HG03378 (cell line): ENCODE measurements around the gene MGLL.

Experiments
- ATAC-seq: cut with Tn5 transposase; IDR thresholded peaks from one replicate; pipeline ENCODE4 v1.9.1; 2021; ENCODE audit warnings: mild to moderate bottlenecking, moderate library complexity; ENCODE audit not compliant: unreplicated experiment

MGLL gene

DNA sequence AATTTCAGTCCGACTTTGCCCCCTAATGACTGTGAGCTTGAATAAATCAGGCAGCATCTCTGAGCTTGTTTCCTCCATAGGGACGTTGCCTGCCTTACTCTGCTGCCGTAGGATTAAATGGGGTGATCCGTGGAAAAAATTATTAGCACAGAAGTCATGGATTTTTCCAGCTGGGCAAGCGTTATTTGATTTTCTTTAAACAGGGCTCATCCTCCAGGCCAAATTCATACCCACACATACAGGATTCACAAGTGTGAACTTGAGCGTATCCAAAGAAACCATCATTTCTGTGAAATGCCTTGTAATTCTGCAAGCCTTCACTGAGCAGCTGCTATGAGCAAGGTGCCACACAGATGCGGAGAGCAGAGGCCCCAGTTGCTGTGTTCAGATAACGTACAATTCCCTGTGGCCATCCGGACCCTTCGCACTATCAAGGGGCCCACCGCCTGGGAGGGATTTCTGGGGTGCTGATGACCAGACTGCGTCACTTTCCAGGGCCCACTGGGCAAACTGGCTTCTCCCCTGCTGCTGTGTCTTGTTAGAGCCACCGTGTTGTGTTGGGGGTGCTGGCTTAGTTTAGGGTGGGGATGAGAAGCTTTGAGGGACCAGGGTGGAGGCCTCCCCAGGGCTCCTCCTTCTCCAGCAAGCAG lies 61.4 kb downstream of the MGLL start:
- ATAC-seq: no peak

DNA sequence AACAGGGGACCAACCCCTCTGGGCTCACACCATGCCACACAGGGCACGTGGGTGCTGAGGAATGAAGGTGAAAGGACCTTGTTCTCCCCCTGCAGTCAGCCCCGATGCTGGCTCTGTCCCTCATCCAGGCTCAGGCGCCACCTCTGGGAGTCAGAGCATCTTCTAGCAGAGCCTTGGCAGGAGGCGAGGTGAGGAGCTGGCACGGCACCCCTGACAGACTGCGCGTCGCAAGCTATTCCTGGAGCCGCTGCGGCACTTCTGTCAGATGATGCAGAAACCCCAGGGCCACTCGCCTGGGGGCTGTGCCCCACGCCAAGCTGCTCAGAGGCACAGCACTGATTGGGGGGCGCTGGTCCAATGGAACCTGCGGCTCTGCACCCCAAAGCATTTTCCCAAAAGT lies 62.0 kb downstream of the MGLL start:
- ATAC-seq: no peak

DNA sequence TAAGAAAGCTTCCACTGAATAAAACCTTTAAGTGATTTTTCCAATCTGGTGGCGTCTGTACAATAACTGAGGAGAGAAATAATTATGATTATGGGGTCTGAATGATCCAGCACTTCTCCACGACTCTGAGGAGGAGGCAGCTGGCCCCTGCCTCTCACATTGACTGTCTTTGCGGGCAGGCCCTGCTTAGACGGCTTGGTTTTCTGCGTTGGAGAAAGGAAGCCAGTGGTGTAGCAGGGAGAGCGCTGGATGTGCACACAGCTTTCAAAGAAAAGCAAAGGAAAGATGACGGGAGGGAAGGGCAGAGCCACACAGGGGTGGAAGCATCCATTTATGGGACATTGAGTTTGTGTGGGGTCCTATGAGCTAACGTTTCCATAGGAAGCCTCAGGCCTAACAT lies 62.5 kb downstream of the MGLL start:
- no peak for ATAC-seq

GRCh38 chr3:127758013-127758412 lies 64.3 kb downstream of the MGLL start:
- ATAC-seq: no peak

- no peak for ATAC-seq
Measured at GRCh38 chr3:127755305-127755681, 67.0 kb downstream of the MGLL start.

- ATAC-seq: no peak
Measured at GRCh38 chr3:127754411-127755304, 67.7 kb downstream of the MGLL start.

GRCh38 chr3:127753898-127754410 lies 68.4 kb downstream of the MGLL start:
- ATAC-seq: no peak

- no peak for ATAC-seq
Measured at GRCh38 chr3:127753338-127753737, 69.0 kb downstream of the MGLL start.

- no peak for ATAC-seq
Measured at GRCh38 chr3:127751782-127752181, 70.5 kb downstream of the MGLL start.

DNA sequence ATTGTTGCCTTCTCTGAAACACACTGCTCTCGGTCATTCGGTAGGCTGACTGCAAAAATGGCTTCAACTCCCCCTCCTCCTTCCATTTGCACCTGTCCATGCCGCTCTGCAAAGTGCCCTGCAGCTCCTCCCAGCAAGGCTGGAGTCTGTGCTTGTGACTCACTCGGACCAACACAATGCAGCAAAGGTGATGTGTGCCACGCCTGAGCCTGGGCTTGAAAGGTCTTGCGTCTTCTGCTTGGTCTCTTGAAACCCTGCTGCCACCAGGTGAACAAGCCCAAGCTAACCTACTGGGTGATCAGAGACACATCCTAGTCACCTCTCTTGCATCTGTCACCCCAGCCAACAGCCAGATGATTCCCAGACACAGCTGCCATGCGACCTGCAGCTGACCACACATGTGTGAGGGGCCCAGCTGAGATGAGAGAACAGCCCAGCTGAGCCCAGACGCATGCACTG lies 71.1 kb downstream of the MGLL start:
- ATAC-seq: no peak

DNA sequence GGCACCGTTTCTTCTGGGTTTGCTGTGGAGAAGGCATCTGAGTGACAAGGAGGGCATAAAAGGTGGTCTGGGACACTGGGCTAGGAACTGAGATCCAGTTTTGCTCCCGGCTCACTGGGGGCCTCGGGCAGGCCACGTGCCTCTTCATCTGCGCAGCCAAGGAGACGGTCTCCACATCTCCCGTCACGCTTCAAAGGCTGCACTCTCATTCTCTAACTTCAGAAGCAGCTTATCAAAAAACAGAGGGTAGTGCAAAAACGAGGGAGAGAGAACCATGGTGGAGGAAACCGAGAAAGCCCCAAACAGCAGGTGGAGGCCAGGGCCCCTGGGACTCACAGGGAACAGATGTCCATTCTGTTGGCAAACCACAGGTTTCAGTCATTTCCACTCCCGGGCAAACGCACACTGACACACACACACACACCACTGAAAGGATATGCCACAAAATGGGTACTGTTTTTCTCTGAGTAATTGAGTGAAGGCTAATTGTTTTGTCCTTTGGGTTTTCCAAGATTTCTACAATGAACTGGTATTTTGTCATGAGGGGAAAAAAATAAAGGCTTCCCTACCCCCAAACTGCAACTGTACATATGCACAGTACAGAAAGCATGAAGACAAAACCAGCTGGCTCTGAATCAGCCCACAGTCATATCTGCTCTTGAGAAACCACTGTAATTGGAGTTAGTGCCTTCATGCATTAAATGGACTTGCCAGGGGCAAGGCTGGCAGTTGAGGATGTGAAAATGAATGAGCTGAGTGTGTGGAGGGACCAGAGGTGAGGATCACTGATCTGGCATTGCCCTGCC lies 71.9 kb downstream of the MGLL start:
- ATAC-seq: peak; percentile 40

- no peak for ATAC-seq
Measured at GRCh38 chr3:127749787-127750225, 72.5 kb downstream of the MGLL start.

GRCh38 chr3:127749361-127749760 lies 73.0 kb downstream of the MGLL start:
- ATAC-seq: no peak

GRCh38 chr3:127748754-127749327 lies 73.5 kb downstream of the MGLL start:
- ATAC-seq: no peak

GRCh38 chr3:127747751-127748521 lies 74.4 kb downstream of the MGLL start:
- ATAC-seq: no peak

- ATAC-seq: no peak
Measured at GRCh38 chr3:127747066-127747465, 75.2 kb downstream of the MGLL start.

DNA sequence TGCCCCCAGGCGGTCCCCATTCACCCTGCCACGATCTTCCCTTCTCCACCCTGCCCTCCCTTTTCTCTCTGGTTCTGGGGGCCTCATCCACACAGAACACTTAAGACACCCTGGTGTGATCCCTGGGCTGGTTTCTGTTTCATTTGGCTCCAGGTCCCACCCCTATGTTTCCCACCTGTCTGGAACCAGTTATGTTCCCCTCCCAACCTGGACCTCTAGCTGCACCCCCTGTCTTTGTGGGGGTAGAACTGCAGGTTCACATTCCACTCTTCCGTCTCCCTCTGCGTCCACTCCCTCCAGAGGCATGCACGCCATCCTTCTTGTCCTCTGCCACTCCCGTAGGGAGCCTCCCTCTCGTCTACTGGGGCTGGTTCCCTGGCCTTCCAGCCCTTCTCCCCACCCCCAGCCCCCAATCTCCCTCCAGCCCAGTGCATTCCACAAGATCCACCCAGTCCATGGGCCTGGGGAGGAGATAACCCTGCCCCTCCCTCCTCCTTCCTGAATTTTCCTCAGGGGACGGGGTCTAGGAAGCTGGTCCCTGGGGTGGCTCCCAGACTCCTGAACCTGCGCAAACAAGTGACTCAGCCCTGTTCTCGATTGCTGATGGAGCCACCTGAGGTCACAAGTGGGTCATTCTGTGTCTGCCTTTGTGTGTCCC lies 75.8 kb downstream of the MGLL start:
- ATAC-seq: no peak

- ATAC-seq: no peak
Measured at GRCh38 chr3:127745656-127746399, 76.5 kb downstream of the MGLL start.

- ATAC-seq: no peak
Measured at GRCh38 chr3:127744875-127745274, 77.4 kb downstream of the MGLL start.
